K562 (cell line): ENCODE data around the gene SRRD. TPM values are rescaled to one million over a fixed set of nuclear protein-coding genes. Genes with fewer than 3 reads are reported as not detected.
"Not testable (repeated sequence)": the region's sequence is repeated elsewhere in the genome, so short reads cannot be mapped to it uniquely, and the experiment has no call there.

Experiments
- ATAC-seq: fragments of 200-7000 bp; cut with Tn5 transposase; 3 replicates; pipeline ENCODE4 v1.9.1; 2020; ENCODE audit warnings: moderate library complexity
- BruUV-seq: library from RNA; stranded (reverse); fragments of 400-500 nt; replicated peaks from 2 replicates; lab custom pipeline; 2021; lab: Mats Ljungman, UMichigan
- CTCF ChIA-PET: fragments of 300-600 bp; formaldehyde crosslinking; extraction: SDS; loops from one replicate; lab custom pipeline; 2021; ENCODE audit warnings: low intra/inter-chr PET ratio; lab: Yijun Ruan, JAX
- POLR2A ChIA-PET: fragments of 300-600, 350-650 bp; sonication (Branson Sonifier 250); formaldehyde crosslinking; extraction: SDS; loops from one replicate; lab custom pipeline; 2021; ENCODE audit warnings: antibody characterized with exemption, inconsistent platforms; lab: Yijun Ruan, JAX
- DNase-seq, 4 experiments: peaks; one replicate each; pipeline versions ENCODE4 v3.0.0 to v3.0.0-alpha.2; 2011 to 2018; ENCODE audit warnings: low spot score in 3 of 4, mixed read lengths in 3 of 4; ENCODE audit errors: extremely low read depth in 1 of 4
- FAIRE-seq: peaks from 2 replicates; lab custom pipeline; 2011; peaks lifted over from hg19 to GRCh38; lab: Jason Lieb, UNC
- H2AFZ ChIP-seq: 2 replicates; pipeline ENCODE4 v1.6.0; 2011; ENCODE audit warnings: low read depth, low read length, control low read depth, inconsistent platforms
- H3K27ac ChIP-seq: fragments of 200-600 bp; 3 replicates; pipeline ENCODE4 v1.8.0; 2011; ENCODE audit warnings: low read depth, mild to moderate bottlenecking, control low read depth, inconsistent platforms, low read length, moderate library complexity, mixed read lengths; ENCODE audit errors: extremely low read depth
- H3K27me3 ChIP-seq, 2 experiments: fragments of 300-600 bp in 1 of 2; 2 replicates in 1 of 2; 3 replicates in 1 of 2; pipeline versions ENCODE4 v1.6.0 to v1.8.0; 2011; ENCODE audit warnings: inconsistent platforms in 2 of 2, low read length in 2 of 2, mild to moderate bottlenecking in 1 of 2, mixed read lengths in 1 of 2, moderate library complexity in 1 of 2; ENCODE audit not compliant: control insufficient read depth in 2 of 2, insufficient read depth in 2 of 2
- H3K36me3 ChIP-seq: fragments of 300-600 bp; 3 replicates; pipeline ENCODE4 v1.8.0; 2011; ENCODE audit warnings: mild to moderate bottlenecking, low read length, inconsistent platforms; ENCODE audit not compliant: control insufficient read depth, insufficient read depth
- H3K4me1 ChIP-seq, 2 experiments: fragments of 200-600 bp in 1 of 2; replicated peaks in 1 of 2; 2 replicates in 1 of 2; 3 replicates in 1 of 2; pipeline versions ENCODE4 v1.5.1 to v1.8.0; 2011; ENCODE audit warnings: inconsistent platforms in 2 of 2, low read length in 2 of 2, mild to moderate bottlenecking in 1 of 2, mixed read lengths in 1 of 2, moderate library complexity in 1 of 2; ENCODE audit not compliant: control insufficient read depth in 2 of 2, insufficient read depth in 2 of 2
- H3K4me2 ChIP-seq: 2 replicates; pipeline ENCODE4 v1.6.1; 2011; ENCODE audit warnings: low read length, control low read depth, inconsistent platforms, mixed read lengths; ENCODE audit not compliant: insufficient read depth
- H3K4me3 ChIP-seq: fragments of 200-600 bp; sonication (generic), shearing (Covaris generic); 2 replicates; pipeline ENCODE4 v1.5.1; 2016; ENCODE audit warnings: control low read depth, inconsistent platforms
- H3K79me2 ChIP-seq: fragments of 200-600 bp; 3 replicates; pipeline ENCODE4 v1.8.0; 2011; ENCODE audit warnings: low read length, inconsistent platforms; ENCODE audit not compliant: control insufficient read depth, insufficient read depth
- H3K9ac ChIP-seq, 2 experiments: 2 replicates each; pipeline versions ENCODE4 v1.6.0 to v1.6.1; 2011; ENCODE audit warnings: low read depth in 2 of 2, low read length in 2 of 2, control low read depth in 1 of 2, inconsistent platforms in 1 of 2, mild to moderate bottlenecking in 1 of 2, mixed read lengths in 1 of 2; ENCODE audit not compliant: insufficient read depth in 1 of 2
- H3K9me1 ChIP-seq: one replicate; pipeline ENCODE4 v1.6.0; 2011; ENCODE audit warnings: inconsistent platforms, mild to moderate bottlenecking, low read length, moderate library complexity; ENCODE audit not compliant: control insufficient read depth, insufficient read depth
- H3K9me3 ChIP-seq: replicated peaks from 2 replicates; pipeline ENCODE4 v1.5.1; 2011; ENCODE audit warnings: low read depth, low read length, inconsistent platforms; ENCODE audit not compliant: control insufficient read depth, insufficient read depth
- H4K20me1 ChIP-seq: replicated peaks from 2 replicates; pipeline ENCODE4 v1.6.1; 2011; ENCODE audit warnings: low read length, inconsistent platforms, mixed read lengths; ENCODE audit not compliant: control insufficient read depth, insufficient read depth
- NFXL1 ChIP-seq: fragments of 450-650 bp; formaldehyde crosslinking; IDR thresholded peaks from 2 replicates; pipeline ENCODE4 v1.4.0; 2021; ENCODE audit warnings: mild to moderate bottlenecking
- RFX1 ChIP-seq: fragments of 450-650 bp; IDR thresholded peaks from 2 replicates; pipeline ENCODE4 v1.6.1; 2016; ENCODE audit warnings: mild to moderate bottlenecking, moderate library complexity
- WGBS: fragments of 100-300 bp; shearing (Covaris generic); methylation state at CpG from one replicate; pipeline ENCODE4 v1.1.6; 2016; ENCODE audit warnings: low coverage, mixed read lengths; ENCODE audit not compliant: insufficient coverage; ENCODE audit errors: missing lambda C conversion rate; 5-methylcytosine and 5-hydroxymethylcytosine counted together
- in situ Hi-C: fragments of 300-500 bp; cut with MboI; formaldehyde crosslinking; loops from 4 replicates; pipeline ENCODE4 v1.15.0; 2018; ENCODE audit warnings: inconsistent platforms, mixed read lengths
- intact Hi-C: fragments of 100-400 bp; cut with micrococcal nuclease; formaldehyde crosslinking; loops from 2 replicates; pipeline ENCODE4 v1.14.2; 2022
- polyA plus RNA-seq, 8 experiments: library from polyadenylated mRNA; depleted of rRNA in 4 of 8; stranded (reverse) in 5 of 8; unstranded in 3 of 8; fragments of >200 nt; fragmentation: Nextera tagmentation in 2 of 8; fragmentation: Illumina TruSeq in 1 of 8; extraction: Ambion mirVana in 2 of 8; extraction: Trizol in 1 of 8; gene quantifications; 2 replicates each; pipeline versions ENCODE4 v1.2.1 to v1.2.3, GENCODE V29; 2011 to 2014; ENCODE audit warnings: inconsistent platforms in 1 of 8, missing spikeins in 1 of 8
- total RNA-seq, 7 experiments: library from RNA; depleted of rRNA in 6 of 7; stranded (reverse); fragments of >200 nt in 6 of 7; fragmentation: Illumina TruSeq in 2 of 7; extraction: Trizol in 2 of 7; gene quantifications; 2 replicates each; pipeline versions ENCODE4 v1.2.1 to v1.2.3, GENCODE V29; 2011 to 2021; ENCODE audit warnings: low replicate concordance in 1 of 7

The SRRD gene
- total and polyA plus RNA-seq, 9 of the 15 experiments (the other 6 are each of a cell fraction or from before 2014, with no cell fraction given) = 4.9 to 59.4 (median 34.4) TPM

DNA sequence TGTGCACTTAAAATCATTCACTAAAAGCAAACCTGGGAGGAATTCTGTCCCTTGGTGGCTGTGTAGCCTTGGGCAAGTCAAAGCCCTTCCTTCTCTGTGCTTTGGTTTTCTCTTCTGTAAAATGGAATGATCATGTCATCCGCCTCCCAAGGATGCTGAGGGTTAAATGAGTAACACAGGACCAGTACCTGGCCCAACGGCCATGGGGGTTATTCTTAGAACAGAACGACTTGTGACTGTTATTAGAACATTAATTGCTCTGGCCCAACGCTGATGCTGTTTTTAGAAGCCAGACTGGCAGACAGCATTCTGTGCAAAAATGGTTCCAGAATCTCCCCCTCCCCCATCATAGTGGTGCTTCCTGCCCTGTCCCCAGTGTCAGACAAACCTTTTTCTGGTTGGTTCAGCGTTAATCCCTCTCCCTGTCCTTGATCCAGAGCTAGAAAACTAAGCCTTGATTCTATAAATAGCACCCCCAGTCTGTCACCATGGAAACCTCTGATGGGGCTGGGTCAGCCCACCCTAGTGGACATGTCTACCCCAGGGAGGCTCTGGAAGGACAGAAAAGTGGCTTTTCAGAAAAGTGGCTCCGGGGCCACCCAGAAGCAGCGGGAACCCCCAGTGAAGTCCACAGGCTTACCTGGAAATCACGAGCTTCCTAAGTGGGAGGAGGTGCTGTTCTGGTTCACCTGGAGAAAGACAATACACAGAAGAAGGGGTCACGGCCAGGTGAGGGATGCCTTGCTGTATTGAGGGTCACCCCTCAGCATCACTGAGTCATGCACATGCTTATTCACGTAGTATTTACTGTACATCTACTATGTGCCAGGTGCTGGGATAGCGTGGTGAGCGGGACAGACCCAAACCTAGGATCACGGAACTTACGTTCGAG, 44.1 kb downstream of the SRRD start:
- Histone ChIP-seq H3K4me1 (no peaks in the 10 kb centered on the region; a peak in 1 of 5 replicates), H3K79me2 (no peaks in the 10 kb centered on the region), H3K9me1 (no peaks in the 10 kb centered on the region), H2AFZ (no peak overlapping the region), H4K20me1 (no peaks in the 10 kb centered on the region), H3K27ac (no peak overlapping the region), H3K4me2 (no peak overlapping the region), H3K27me3 (no peaks in the 10 kb centered on the region), H3K36me3 (peaks cover 87% of the 10 kb centered on the region), H3K4me3 (no peak overlapping the region), H3K9ac (no peak overlapping the region), H3K9me3 (no peaks in the 10 kb centered on the region)
- in situ Hi-C loops = no loop called here
- intact Hi-C loops = no loop called here
- no peak for FAIRE-seq
- TF ChIP-seq NFXL1 (CRISPR knock-in tag) (no peak), RFX1 (peak; percentile 34; the same call in 1 of the 2 replicates)
- BruUV-seq = no TSS peak
- WGBS = 91% methylated on average over 15 of the region's 15 CpGs
- CTCF ChIA-PET = no interaction called here
- POLR2A ChIA-PET = no interaction called here
- no peak for ATAC-seq
- DNase-seq = no peak

DNA sequence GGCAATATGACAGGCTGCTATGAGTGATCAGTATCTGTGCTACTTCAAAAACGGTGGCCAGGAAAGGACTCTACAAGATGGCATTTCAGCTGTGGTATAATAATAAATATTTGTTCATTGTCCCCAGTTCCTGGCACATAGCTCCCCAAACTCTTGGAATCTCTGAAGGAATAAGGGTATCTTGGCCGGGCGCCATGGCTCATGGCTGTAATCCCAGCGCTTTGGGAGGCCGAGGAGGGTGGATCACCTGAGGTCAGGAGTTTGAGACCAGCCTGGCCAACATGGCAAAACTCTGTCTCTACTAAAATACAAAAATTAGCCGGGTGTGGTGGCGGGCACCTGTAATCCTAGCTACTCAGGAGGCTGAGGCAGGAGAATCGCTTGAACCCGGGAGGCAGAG, 44.8 kb downstream of the SRRD start:
- POLR2A ChIA-PET, BruUV-seq, H3K4me1 ChIP-seq, FAIRE-seq, H3K4me2 ChIP-seq, intact Hi-C loops, H2AFZ ChIP-seq, H3K79me2 ChIP-seq, H3K27ac ChIP-seq, DNase-seq, H3K9me1 ChIP-seq, H3K27me3 ChIP-seq, H3K9me3 ChIP-seq, ATAC-seq, CTCF ChIA-PET, H4K20me1 ChIP-seq, H3K4me3 ChIP-seq, H3K9ac ChIP-seq, in situ Hi-C loops: not testable (repeated sequence)
- 89% methylated on average over 4 of the region's 9 CpGs for WGBS
- H3K36me3 ChIP-seq = peaks cover 91% of the 10 kb centered on the region
